Left ventricle myocardium inferior (tissue), 1 donor: ENCODE results near the gene RBFOX2. TPM values are rescaled to one million over a fixed set of nuclear protein-coding genes. Genes with fewer than 3 reads are reported as not detected.
"Not testable (repeated sequence)": the region's sequence is repeated elsewhere in the genome, so short reads cannot be mapped to it uniquely, and the experiment has no call there.

Experiments
- DNase-seq: peaks from one replicate; pipeline ENCODE4 v3.0.0-alpha.2; 2020
- H3K27ac ChIP-seq: fragments of 200-600 bp; replicated peaks from 2 replicates; pipeline ENCODE4 v1.8.0; 2021
- H3K27me3 ChIP-seq: fragments of 200-600 bp; 2 replicates; pipeline ENCODE4 v1.8.0; 2021; ENCODE audit warnings: low read depth
- H3K36me3 ChIP-seq: fragments of 200-600 bp; 2 replicates; pipeline ENCODE4 v1.8.0; 2021
- H3K4me1 ChIP-seq: fragments of 200-600 bp; 2 replicates; pipeline ENCODE4 v1.8.0; 2021
- H3K4me3 ChIP-seq: fragments of 200-600 bp; 2 replicates; pipeline ENCODE4 v1.8.0; 2021; ENCODE audit warnings: mild to moderate bottlenecking, moderate library complexity
- H3K9me3 ChIP-seq: fragments of 200-600 bp; replicated peaks from 2 replicates; pipeline ENCODE4 v1.8.0; 2021
- CTCF ChIP-seq: fragments of 200-600 bp; IDR thresholded peaks from 2 replicates; pipeline ENCODE4 v1.8.0; 2021; ENCODE audit warnings: antibody characterized with exemption, mild to moderate bottlenecking, borderline replicate concordance
- intact Hi-C: fragments of 100-400 bp; cut with micrococcal nuclease; formaldehyde crosslinking; loops from one replicate; pipeline ENCODE4 v1.11.0; 2022
- total RNA-seq: library from RNA; stranded (reverse); fragmentation: NEBNext Ultra II Directional; extraction: Animal tissue kit (Norgen Biotek cat#: 25700); gene quantifications from one replicate; pipeline ENCODE4 v1.2.1, GENCODE V29; 2021
- donor health status: DM: no; HTN: yes; CAD: no; lungs with severe emphysema.

RBFOX2 gene
- total RNA-seq, 1 donor from 2014 or later, result 75.4 TPM

GRCh38 chr22:35802885-35803284 lies 225.7 kb downstream of the RBFOX2 start:
- H3K36me3 ChIP-seq, result no peaks in the 10 kb centered on the region
- no peak for TF ChIP-seq CTCF
- H3K4me3 ChIP-seq, result no peak overlapping the region
- intact Hi-C loops, result no loop called here
- H3K27me3 ChIP-seq, result no peaks in the 10 kb centered on the region
- DNase-seq, result no peak
- no peak overlapping the region for H3K27ac ChIP-seq
- H3K4me1 ChIP-seq, result peaks cover 50% of the 10 kb centered on the region
- peaks cover 7% of the 10 kb centered on the region for H3K9me3 ChIP-seq

- H3K9me3 ChIP-seq, DNase-seq, H3K27ac ChIP-seq, H3K4me3 ChIP-seq, intact Hi-C loops, H3K36me3 ChIP-seq, H3K27me3 ChIP-seq: not testable (repeated sequence)
- peaks cover 48% of the 10 kb centered on the region for H3K4me1 ChIP-seq
Measured at GRCh38 chr22:35801301-35801700, 227.3 kb downstream of the RBFOX2 start.

- intact Hi-C loops, result no loop called here
- H3K27me3 ChIP-seq, result no peaks in the 10 kb centered on the region
- DNase-seq, result no peak
- peaks cover 42% of the 10 kb centered on the region for H3K4me1 ChIP-seq
- no peak overlapping the region for H3K4me3 ChIP-seq
- H3K36me3 ChIP-seq, result no peaks in the 10 kb centered on the region
- TF ChIP-seq CTCF, result no peak
- H3K9me3 ChIP-seq, result no peaks in the 10 kb centered on the region
- no peak overlapping the region for H3K27ac ChIP-seq
Measured at GRCh38 chr22:35799150-35799549, 229.5 kb downstream of the RBFOX2 start.

GRCh38 chr22:35797411-35797810 lies 231.2 kb downstream of the RBFOX2 start:
- Histone ChIP-seq H3K9me3 (no peaks in the 10 kb centered on the region), H3K27ac (no peak overlapping the region), H3K4me1 (peaks cover 44% of the 10 kb centered on the region), H3K36me3 (no peaks in the 10 kb centered on the region), H3K27me3 (no peaks in the 10 kb centered on the region), H3K4me3 (no peak overlapping the region)
- DNase-seq, result no peak
- TF ChIP-seq CTCF, result no peak
- intact Hi-C loops, result no loop called here

GRCh38 chr22:35795476-35795875 lies 233.1 kb downstream of the RBFOX2 start:
- intact Hi-C loops, result no loop called here
- Histone ChIP-seq H3K27me3 (no peaks in the 10 kb centered on the region), H3K27ac (no peak overlapping the region), H3K4me1 (peaks cover 36% of the 10 kb centered on the region), H3K4me3 (no peak overlapping the region), H3K9me3 (no peaks in the 10 kb centered on the region), H3K36me3 (no peaks in the 10 kb centered on the region)
- DNase-seq, result no peak
- no peak for TF ChIP-seq CTCF

GRCh38 chr22:35792506-35792905 lies 236.1 kb downstream of the RBFOX2 start:
- intact Hi-C loops, result no loop called here
- TF ChIP-seq CTCF, result no peak
- Histone ChIP-seq H3K36me3 (no peaks in the 10 kb centered on the region), H3K27ac (no peak overlapping the region), H3K27me3 (no peaks in the 10 kb centered on the region), H3K4me1 (peaks cover 19% of the 10 kb centered on the region), H3K4me3 (no peak overlapping the region), H3K9me3 (no peaks in the 10 kb centered on the region)
- DNase-seq, result no peak

- peaks cover 19% of the 10 kb centered on the region for H3K4me1 ChIP-seq
- H3K27ac ChIP-seq, H3K4me3 ChIP-seq, DNase-seq, H3K36me3 ChIP-seq, H3K9me3 ChIP-seq, intact Hi-C loops, H3K27me3 ChIP-seq: not testable (repeated sequence)
Measured at GRCh38 chr22:35791788-35792187, 236.8 kb downstream of the RBFOX2 start.
